Daoy (cell line): ENCODE data around the gene ILF3. TPM values are rescaled to one million over a fixed set of nuclear protein-coding genes. Genes with fewer than 3 reads are reported as not detected.

Source experiments
- DNase-seq: peaks from one replicate; pipeline ENCODE4 v3.0.0-alpha.2; 2015; ENCODE audit warnings: low read depth
- total RNA-seq: library from RNA; depleted of rRNA; stranded (reverse); fragments of >200 nt; shearing (Covaris generic); gene quantifications from 2 replicates; pipeline ENCODE4 v1.2.3, GENCODE V29; 2014

Gene ILF3
- total RNA-seq, 1 experiment from 2014 or later = 195 TPM

DNA sequence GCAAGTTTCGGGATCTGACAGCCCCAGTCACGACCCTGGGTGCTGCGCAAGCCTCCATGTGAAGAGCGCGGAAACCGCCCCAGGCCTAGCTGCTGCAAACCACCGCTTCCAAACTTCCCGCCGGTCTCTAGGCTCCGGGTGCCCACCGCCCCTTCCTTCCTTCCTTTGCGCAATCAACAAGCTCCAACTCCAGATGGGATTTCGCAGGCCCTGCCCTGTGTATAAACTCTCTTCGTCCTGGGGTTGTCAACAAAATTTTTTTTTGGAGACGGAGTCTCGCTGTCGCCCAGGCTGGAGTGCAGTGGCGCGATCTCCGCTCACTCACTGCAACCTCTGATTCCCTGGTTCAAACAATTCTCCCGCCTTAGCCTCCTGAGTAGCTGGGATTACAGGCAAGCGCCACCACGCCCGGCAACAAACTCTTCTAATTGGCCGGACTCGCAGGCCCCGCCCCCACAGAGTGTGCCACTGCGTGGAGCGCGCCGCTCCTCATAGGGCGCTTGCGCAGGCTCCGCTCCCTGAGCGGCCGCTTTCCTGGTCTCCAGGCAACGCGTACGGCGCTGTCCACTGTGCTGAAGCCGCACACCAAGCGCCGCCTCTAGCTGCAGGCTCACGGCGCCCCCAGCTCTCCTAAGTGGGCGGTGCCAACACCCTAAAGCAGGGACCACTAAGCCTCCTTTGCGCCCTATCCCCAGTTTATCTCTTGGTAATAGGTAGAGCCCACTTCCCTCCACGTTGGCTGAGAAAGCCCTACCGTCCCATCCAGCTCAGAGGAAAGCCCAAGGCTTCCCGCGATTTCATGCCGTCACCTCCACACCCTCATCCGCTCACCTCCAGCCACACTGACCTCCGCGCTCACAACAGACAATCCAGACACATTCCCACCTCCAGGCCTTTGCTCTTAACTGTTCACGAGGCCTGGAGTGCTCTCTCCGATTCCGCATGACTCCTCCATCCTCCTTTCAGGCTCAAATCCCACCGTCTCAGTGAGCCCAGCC lies 41.6 kb downstream of the ILF3 start:
- peak; percentile 95 for DNase-seq

DNA sequence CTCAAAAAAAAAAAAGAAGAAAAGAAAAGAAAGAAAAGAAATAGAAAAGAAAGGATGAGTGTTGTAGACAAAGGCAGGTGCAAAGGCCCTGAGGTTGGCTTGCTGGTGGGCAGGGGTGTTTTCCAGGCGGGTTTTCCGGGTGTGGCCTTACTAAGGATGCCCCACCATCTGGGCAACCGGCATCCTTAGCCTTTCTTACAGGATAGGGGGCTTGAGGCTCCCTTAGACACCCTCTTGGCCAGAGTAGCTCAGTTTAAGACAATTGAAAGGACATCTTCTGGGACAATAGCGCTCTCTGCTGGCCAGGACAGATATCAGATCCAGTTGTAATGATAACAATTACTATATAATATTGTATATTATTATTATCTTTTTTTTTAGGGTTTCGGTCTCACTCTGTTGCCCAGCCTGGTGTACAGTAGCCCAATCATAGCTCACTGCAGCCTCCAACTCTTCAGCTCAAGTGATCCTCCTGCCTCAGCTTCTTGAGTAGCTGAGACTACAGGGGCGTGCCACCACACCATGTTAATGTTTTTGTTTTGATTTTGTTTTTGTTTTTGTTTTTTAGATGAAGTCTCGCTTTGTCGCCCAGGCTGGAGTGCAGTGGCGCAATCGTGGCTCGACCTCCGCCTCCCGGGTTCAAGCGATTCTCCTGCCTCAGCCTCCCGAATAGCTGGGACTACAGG lies 45.6 kb downstream of the ILF3 start:
- peak; percentile 59 for DNase-seq

DNA sequence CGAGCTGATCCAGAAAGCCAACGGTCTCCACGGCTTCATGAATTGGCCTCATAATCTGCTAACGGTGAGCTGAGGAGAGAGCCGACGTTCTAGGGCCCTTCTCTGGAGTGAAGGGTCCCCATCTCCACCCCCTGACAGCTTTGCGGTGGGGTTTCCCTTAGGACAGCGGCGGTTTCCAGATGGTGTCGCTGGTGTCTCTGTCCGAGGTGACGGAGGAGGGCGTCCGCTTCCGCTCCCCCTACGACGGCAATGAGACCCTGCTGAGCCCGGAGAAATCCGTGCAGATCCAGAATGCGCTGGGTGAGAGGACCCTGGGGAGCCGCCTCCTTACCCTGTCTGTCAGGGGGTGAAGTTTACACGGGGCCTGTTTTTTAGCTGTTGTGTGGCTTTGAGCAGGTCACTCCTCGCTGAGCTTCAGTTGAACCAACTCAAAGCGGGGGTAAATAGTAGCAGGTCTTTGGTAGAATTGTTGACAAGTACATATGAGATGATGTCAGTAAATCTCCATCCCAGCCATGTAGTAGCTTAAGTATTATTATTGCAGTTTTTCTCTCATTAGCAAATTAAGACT lies 47.9 kb downstream of the ILF3 start:
- no peak for DNase-seq

DNA sequence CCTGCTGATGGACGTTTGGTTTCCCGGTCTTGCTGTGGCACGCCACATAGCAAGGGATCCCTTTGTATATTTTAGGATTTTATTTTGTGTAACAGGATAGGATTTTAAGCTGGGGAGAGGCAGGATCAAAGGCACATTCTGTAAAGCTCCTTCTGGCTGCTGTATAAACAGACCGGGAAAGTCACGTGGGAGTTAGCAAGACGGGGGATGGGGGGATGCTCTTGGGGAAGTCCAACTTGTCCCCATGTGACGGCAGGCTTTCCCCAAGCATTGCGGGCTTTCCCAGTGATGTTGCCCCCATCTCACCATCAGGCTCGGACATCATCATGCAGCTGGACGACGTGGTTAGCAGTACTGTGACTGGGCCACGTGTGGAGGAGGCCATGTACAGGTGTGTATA lies 52.8 kb downstream of the ILF3 start:
- no peak for DNase-seq

DNA sequence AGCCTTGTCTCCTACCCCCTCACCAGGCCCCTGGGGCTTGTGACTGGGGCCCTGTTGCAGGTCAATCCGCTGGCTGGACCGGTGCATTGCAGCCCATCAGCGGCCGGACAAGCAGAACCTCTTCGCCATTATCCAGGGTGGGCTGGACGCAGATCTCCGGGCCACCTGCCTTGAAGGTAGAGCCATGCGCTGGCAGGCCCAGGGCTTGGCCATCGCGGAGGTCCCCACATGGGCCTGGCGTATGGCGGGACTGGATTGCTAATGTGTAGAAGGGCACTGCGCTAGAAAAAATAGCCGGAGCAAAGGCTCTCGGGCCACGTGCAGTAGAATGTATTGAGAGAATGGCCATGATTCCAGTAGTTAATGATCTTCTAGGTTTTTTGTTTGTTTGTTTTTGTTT lies 53.3 kb downstream of the ILF3 start:
- DNase-seq = no peak

DNA sequence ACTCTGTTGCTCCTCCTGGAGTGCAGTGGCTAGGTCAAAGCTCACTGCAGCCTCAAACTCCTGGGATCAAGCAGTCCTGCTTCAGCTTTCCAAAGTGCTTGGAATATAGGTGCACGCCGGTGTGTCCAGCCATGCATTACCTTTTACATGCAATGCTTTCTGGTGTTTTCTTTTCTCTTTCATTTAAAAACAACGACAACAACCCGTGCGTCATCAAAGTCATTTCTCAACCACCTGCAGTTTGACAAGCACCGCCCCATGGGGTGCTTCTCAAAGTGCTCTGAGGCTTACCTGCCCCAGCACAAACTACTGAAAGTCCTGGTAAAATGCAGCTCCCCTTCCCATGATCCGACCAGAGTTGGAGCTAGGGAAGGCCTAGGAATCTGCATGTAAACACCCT lies 54.1 kb downstream of the ILF3 start:
- no peak for DNase-seq

DNA sequence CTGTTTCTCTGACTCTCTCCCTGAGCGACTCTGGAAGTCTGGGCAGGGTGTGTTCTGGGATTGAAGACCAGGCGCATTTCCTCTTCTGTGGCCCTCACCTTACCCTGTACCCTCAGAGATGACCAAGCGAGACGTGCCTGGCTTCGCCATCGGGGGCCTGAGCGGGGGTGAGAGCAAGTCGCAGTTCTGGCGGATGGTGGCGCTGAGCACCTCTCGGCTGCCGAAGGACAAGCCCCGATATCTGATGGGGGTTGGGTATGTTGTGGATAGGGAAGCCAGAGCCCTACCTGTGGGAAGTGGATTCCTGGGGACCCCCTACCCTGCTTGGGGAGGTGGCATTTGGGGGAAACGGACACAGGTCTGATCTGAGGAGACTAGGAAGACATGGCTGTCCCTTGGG lies 57.9 kb downstream of the ILF3 start:
- no peak for DNase-seq

DNA sequence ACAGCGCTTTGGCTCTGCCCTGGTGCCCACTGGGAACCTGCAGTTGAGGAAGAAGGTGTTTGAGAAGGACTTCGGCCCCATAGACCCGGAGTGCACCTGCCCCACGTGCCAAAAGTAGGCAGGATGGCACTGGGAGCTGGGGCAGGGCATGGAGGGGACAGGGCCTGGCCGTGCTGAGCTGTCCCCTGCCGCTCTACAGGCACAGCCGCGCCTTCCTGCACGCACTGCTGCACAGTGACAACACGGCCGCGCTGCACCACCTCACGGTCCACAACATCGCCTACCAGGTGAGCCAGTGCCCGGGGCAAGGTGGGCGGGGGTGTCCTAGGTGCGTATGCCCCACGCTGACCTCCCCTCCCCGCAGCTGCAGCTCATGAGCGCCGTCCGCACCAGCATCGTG lies 58.6 kb downstream of the ILF3 start:
- no peak for DNase-seq

DNA sequence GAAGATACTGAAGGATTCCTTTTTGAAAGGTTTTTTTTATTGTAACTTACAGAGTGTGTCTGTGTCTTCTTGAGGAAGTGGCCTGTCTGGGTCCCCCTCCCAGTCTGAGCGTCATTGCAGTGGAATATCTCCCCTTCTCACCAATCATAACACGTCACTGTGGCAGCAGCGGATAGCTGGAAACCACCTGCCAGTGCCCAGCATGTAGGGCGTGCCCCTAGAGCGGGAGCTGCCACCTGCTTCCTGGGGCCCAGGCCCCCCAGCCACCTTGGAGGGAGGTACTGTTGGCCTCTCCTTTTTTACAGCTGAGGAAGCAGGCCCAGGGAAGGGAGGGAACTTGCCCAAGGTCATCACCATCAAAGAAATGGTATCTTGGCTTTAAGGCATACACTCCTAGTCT lies 59.2 kb downstream of the ILF3 start:
- DNase-seq = no peak

DNA sequence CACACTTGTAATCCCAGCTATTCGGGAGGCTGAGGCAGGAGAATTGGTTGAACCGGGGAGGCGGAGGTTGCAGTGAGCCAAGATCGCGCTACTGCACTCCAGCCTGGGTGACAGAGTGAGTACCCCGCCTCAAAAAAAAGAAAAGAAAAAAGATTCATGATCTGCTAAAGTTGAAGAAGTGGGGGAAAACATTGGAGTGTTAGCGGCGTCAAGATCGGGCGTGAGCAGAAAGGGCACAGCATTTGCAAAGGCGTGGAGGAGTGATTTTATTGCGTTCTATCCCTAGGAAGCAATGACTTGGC lies 62.9 kb downstream of the ILF3 start:
- DNase-seq = no peak

DNA sequence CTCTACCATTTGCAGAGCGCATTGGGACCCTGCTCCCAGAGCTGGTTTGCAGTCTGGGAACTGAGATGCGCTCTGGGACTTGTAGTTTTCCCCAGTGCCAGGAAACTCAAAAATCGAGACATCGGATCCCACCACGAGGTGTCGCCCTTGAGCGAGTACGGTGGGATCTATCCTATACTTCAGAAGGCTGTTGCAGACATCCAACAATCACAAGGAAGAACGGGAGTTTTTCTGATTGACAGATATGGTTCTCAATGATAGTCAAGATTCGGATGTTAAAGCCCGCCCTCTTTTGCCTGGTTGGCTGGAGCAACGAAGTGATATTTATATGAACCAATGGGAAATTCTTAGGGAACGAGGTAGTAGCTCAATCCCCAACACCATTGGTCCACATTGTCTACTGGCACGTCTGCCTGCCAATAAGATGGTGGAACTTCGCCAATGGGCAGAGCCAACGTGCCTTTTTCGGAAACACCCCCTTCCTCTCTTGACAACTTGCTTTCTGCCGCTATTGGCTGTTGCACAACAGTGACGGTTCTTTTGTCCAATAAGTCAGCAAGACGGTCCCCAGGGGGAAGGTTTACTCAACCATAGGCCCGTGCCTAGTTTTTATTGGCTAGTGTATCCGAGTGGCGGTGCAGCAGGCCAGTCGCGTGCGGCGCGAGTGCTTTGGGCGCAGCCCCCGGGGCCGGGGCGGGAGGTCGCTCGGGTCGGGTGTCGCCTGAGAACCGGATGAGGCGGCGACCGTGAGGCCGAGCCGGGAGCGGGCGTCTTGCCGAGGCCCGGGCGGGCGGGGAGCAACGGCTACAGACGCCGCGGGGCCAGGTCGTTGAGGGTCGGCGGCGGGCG lies 63.4 kb downstream of the ILF3 start, which contains the start of gene DNM2:
Gene DNM2, plus strand, starts transcription at position 724 of the 849 bp plus-strand sequence. CDS start 164 bp downstream, outside the sequence.
- DNase-seq = peak; percentile 100

DNA sequence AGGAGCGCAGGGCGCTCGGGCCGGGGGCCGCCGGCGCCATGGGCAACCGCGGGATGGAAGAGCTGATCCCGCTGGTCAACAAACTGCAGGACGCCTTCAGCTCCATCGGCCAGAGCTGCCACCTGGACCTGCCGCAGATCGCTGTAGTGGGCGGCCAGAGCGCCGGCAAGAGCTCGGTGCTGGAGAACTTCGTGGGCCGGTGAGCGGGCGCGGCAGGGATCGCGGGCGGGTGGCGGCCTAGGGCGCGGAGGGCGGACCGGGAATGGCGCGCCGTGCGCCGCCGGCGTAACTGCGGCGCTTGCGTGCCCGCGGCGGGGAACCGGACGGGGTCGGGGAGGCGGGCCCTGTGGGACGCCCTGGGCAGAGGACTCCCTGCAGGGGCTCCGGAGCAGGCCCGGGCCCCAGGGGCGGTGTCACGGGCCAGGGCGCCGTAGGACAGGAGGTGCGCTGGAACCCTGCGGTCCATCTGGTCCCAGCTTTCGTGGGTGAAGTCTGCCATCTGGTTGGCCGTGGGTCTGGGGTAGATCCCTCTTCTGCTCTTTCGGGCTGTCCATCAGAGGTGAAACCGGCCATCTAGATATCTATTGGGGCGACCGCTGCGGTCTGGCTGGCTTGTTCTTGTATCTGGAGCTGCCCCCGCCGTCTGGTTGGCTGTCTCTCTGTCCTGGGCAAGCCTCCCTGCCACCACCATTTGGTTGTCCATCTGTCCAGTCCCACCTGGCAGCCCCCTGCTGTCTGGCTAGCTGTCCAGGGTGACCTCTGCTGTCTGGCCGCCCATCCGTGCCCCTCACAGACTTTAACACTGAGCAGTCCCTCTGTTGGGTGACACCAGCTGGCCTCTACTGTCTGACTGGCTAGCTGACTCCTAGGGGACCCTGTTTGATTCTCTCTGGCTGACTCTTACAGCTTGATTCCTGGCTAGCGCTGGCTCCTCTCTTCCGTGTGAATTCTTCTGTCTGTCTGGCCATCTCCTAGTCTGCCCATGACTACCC lies 64.4 kb downstream of the ILF3 start:
- DNase-seq = peak; percentile 61

DNA sequence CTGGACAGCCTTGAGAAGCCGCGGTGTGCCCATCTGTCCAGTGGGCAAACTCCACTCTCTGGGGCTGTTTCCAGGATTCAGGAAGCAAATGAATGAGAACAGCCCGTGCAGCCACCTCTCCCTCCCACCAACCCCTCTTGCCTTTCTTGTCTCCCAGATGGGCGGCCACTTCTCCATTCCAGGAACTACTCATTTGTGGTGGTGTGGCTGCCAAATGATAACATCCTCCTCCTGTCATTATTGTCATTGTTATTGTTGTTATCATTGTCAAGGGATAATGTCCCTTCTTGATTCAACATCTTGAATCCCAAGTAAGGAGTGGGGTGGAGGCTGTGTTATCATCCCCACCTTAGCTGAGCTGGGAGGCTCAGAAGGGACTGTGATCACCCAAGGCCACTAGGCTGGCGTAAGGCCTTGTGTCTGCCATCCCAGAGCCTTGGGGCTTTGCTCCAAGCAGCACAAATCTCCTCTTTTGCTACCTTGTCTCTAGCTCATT lies 65.4 kb downstream of the ILF3 start:
- DNase-seq = no peak

DNA sequence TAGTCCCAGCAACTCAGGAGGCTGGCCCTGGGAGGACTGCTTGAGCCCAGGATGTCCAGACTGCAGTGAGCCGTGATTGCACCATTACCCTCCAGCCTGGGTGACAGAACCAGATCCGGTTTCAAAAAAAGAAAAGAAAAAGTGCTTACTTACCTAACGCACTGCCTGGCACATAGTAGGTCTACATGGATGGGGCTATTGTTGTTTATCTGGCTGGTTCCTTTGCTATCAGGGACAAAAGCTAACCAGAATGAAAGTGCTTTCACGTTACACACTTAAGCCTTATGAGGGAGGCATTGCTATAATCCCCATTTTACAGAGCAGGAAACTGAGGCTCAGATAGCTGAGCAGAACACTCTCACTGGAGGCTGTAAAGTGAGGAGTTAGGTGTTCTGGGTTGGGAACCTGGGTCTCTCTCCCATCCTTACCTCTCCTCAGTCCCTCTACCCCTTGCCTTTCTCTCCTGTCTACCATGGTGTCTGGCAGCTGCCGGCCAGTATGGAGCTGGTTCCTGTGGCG lies 66.5 kb downstream of the ILF3 start:
- no peak for DNase-seq

DNA sequence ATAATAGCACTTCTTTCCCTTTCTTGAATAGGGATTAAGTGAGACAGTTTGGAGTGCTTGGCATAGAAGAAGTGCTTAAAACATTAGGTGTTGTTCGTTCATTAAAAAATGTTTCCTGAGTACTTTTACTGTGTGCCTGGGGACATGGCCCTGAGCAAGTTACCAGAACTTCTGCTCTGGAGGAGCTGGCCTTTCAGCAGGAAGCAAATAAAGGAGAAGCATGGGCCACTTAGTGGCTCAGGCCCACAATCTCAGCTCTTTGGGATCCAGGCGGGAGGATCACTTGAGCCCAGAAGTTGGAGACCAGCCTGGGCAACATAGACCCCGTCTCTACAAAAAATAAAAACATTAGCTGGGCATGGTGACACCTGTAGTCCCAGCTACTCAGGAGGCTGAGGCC lies 69.4 kb downstream of the ILF3 start:
- no peak for DNase-seq

DNA sequence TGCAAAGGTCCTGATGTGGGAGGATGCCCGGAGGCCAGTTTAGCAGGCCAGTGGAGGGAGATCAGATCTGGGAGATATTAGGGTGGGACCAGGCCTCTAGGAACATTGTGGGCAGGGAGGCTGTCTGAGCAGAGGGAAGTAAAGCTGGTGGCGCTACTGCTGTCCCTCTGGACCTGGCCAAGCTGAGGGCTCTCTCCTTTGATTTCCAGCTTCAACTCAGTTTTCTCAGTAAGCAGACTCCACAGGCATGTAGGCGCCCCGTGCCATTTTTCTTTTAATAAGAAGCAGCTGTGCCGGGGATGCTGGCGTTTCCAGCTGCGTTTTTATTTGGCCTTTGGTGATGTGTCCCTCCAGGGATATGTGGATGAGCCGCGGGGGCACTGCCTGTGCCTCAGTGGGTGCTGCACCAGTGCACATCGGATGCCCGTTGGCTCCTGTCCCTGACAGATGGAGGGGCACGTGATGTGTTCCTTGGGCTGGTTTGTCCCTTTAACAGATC lies 70.5 kb downstream of the ILF3 start:
- no peak for DNase-seq

DNA sequence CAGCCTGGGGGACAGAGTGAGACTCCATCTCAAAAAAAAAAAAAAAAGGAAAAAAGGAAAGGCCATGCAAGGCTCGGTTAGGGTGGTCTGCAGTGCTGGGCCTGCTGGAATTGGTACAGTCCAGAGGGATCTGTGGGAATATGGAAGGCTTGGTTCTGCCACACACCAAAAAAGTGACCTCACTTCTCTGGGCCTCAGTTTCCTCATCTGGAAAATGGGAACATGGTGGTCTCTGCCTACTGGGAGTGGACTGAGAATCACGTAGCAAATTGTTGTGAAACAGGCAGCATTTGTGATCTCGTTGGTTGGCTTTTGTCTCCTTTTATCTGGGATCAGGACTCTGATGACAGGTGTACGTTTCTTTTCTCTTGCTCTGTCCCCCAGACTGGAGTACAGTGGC lies 71.3 kb downstream of the ILF3 start:
- no peak for DNase-seq

DNA sequence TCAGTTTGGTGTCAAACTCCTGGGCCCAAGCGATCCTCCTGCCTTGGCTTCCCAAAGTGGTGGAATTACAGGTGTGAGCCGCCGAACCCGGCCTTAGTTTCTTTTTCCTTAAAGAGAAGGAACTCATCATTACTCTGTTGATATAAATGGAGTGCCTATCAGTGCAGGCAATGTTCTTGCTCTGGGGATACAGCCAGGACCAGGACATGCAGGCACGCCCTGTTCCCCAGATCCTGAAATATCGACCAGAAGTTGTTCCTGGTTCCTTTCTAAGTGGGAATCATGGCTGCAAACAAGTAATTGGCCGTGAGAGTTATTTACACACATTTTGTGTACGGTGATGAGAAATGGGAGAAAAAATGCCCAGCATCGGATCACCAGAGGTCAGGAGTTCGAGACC lies 72.1 kb downstream of the ILF3 start:
- no peak for DNase-seq

DNA sequence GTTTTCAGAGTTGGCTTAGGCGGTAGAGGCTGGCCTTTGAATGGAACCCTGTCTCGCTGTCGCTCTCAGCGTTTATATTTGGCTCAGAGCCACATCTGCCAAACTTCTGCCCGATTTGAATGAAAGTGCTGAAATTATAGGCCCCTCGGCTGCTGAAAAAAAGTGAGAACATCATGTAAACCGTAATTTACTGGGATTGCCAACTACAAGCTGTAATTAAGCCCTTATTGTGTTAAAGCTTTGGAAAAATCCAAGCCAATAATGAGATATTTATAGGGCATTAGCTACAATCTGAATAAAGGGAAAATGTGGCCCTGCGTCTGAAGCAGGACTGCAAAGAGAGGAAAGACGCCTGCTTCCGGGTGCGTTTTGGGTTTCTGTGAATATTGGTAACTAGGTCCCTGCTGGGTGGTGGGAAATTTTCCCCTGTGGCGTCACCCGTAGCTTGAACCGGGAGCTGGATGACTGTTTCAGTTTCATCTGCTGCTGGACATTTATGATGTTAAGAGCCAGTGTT lies 73.6 kb downstream of the ILF3 start:
- no peak for DNase-seq

DNA sequence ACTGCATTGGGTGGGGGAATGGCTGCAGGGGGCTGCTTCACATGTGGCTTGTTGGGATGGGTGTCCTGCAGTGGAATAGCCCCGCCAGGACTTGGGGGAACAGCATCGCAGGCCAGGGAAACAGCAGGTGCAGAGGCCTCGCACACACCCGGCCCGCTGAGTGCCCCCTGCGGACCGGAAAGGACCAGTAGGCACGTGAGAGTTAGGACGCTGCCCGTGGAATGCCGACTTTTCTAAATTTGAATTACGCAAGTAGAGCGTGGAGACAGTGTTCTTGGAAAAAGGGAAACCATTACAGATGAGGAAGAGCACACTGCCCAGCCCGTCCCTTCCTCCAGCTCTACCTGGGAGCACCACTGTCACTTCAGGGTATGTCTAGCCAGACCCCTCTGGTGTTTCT lies 75.3 kb downstream of the ILF3 start:
- DNase-seq = no peak
